Measurements from ENCODE around the gene MRRF.

DNA sequence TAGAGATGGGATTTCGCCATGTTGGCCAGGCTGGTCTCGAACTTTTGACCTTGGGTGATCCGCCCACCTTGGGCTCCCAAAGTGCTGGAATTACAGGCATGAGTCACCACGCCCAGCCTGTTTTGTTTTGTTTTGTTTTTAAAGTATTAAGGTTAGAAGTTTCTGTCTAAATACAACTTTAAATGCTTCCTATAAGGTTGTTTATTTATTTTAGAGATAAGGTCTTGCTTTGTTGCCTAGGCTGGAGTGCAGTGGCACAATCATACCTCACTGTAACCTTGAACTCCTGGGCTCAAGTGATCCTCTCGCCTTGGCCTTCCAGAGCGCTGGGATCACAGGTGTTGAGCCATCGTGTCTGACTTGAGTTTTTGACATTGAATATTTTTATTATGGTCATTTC, 11.4 kb downstream of the MRRF start:
- TF ChIP-seq, protein P1, sequence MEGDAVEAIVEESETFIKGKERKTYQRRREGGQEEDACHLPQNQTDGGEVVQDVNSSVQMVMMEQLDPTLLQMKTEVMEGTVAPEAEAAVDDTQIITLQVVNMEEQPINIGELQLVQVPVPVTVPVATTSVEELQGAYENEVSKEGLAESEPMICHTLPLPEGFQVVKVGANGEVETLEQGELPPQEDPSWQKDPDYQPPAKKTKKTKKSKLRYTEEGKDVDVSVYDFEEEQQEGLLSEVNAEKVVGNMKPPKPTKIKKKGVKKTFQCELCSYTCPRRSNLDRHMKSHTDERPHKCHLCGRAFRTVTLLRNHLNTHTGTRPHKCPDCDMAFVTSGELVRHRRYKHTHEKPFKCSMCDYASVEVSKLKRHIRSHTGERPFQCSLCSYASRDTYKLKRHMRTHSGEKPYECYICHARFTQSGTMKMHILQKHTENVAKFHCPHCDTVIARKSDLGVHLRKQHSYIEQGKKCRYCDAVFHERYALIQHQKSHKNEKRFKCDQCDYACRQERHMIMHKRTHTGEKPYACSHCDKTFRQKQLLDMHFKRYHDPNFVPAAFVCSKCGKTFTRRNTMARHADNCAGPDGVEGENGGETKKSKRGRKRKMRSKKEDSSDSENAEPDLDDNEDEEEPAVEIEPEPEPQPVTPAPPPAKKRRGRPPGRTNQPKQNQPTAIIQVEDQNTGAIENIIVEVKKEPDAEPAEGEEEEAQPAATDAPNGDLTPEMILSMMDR (IDR thresholded peaks at IDR 0.05), result no peak
- TF ChIP-seq EP300 (IDR thresholded peaks at IDR 0.05), result no peak

Data from stomach (tissue), 4 donors.